K562 (cell line): ENCODE results near the gene MFSD2B. TPM values are rescaled to one million over a fixed set of nuclear protein-coding genes. Genes with fewer than 3 reads are reported as not detected.
A peak's percentile ranks its signal among the peaks of the same experiment; 100 is the strongest.

Experiments used
- EP400 ChIP-seq: fragments of 450-650 bp; IDR thresholded peaks from 2 replicates; pipeline ENCODE4 v1.6.1; 2017; ENCODE audit warnings: antibody characterized with exemption, mild to moderate bottlenecking, moderate library complexity
- ETV5 ChIP-seq: sonication (generic); formaldehyde crosslinking; IDR thresholded peaks from 2 replicates; pipeline ENCODE4 v1.4.0; 2020; ENCODE audit warnings: low read depth, mild to moderate bottlenecking, missing genetic modification reagents
- FOXA3 ChIP-seq, 2 experiments: fragments of 450-650 bp in 1 of 2; sonication (generic) in 1 of 2; formaldehyde crosslinking; IDR thresholded peaks in 1 of 2; conservative IDR thresholded peaks in 1 of 2; 2 replicates each; pipeline versions ENCODE4 v1.4.0 to v1.8.0; 2020 to 2022; ENCODE audit warnings: mild to moderate bottlenecking in 2 of 2, missing genetic modification reagents in 1 of 2
- MNT ChIP-seq, 2 experiments: fragments of 450-650 bp; conservative IDR thresholded peaks; 2 replicates each; pipeline ENCODE4 v1.6.1; 2017; ENCODE audit warnings: mild to moderate bottlenecking in 2 of 2, moderate library complexity in 2 of 2
- MXI1 ChIP-seq: IDR thresholded peaks from 2 replicates; pipeline ENCODE4 v1.6.1; 2011; ENCODE audit warnings: low read depth, mild to moderate bottlenecking, improper control_type of control experiment, low read length
- WHSC1 ChIP-seq: IDR thresholded peaks from one replicate; pipeline ENCODE4 v1.6.1; 2012; ENCODE audit warnings: low read length, control low read depth, inconsistent platforms
- ZBTB49 ChIP-seq: sonication (generic); formaldehyde crosslinking; IDR thresholded peaks from 2 replicates; pipeline ENCODE4 v1.8.0; 2022; ENCODE audit warnings: missing genetic modification reagents, mild to moderate bottlenecking, borderline replicate concordance
- polyA plus RNA-seq, 8 experiments: library from polyadenylated mRNA; depleted of rRNA in 4 of 8; stranded (reverse) in 5 of 8; unstranded in 3 of 8; fragments of >200 nt; fragmentation: Nextera tagmentation in 2 of 8; fragmentation: Illumina TruSeq in 1 of 8; extraction: Ambion mirVana in 2 of 8; extraction: Trizol in 1 of 8; gene quantifications; 2 replicates each; pipeline versions ENCODE4 v1.2.1 to v1.2.3, GENCODE V29; 2011 to 2014; ENCODE audit warnings: inconsistent platforms in 1 of 8, missing spikeins in 1 of 8
- total RNA-seq, 7 experiments: library from RNA; depleted of rRNA in 6 of 7; stranded (reverse); fragments of >200 nt in 6 of 7; fragmentation: Illumina TruSeq in 2 of 7; extraction: Trizol in 2 of 7; gene quantifications; 2 replicates each; pipeline versions ENCODE4 v1.2.1 to v1.2.3, GENCODE V29; 2011 to 2021; ENCODE audit warnings: low replicate concordance in 1 of 7
- TF ChIP-seq, protein P1 (sequence below): sonication (generic); formaldehyde crosslinking; IDR thresholded peaks from 2 replicates; pipeline ENCODE4 v1.8.1; 2022; ENCODE audit warnings: missing genetic modification reagents
- TF ChIP-seq, protein P2 (sequence below), 3 experiments: fragments of 200-800 bp in 1 of 3; fragments of 250-450 bp in 1 of 3; fragments of 450-650 bp in 1 of 3; sonication (Bioruptor Pico) in 1 of 3; sonication (Bioruptor generic) in 1 of 3; formaldehyde crosslinking in 1 of 3; IDR thresholded peaks; 2 replicates each; pipeline versions ENCODE4 v1.6.1 to v1.8.0; 2016 to 2022; ENCODE audit warnings: mild to moderate bottlenecking in 2 of 3, missing genetic modification characterization in 2 of 3, missing compliant biosample characterization in 1 of 3, moderate library complexity in 1 of 3
- TF ChIP-seq, protein P3 (sequence below): fragments of 250-450 bp; sonication (Bioruptor Pico); IDR thresholded peaks from 2 replicates; pipeline ENCODE4 v1.8.0; 2022; ENCODE audit warnings: moderate library complexity, mild to moderate bottlenecking, inconsistent platforms
- TF ChIP-seq, protein P4 (sequence below): fragments of 450-650 bp; IDR thresholded peaks from 2 replicates; pipeline ENCODE4 v1.6.1; 2016
- TF ChIP-seq, protein P5 (sequence below), 2 experiments: IDR thresholded peaks in 1 of 2; conservative IDR thresholded peaks in 1 of 2; 2 replicates each; pipeline ENCODE4 v1.6.1; 2016; ENCODE audit warnings: low read depth in 2 of 2, mild to moderate bottlenecking in 1 of 2, missing compliant biosample characterization in 1 of 2, missing genetic modification characterization in 1 of 2, moderate library complexity in 1 of 2

Gene MFSD2B
- total and polyA plus RNA-seq, 9 of the 15 experiments (the other 6 are each of a cell fraction or from before 2014, with no cell fraction given): 2.6 to 10.9 (median 6.8) TPM

DNA sequence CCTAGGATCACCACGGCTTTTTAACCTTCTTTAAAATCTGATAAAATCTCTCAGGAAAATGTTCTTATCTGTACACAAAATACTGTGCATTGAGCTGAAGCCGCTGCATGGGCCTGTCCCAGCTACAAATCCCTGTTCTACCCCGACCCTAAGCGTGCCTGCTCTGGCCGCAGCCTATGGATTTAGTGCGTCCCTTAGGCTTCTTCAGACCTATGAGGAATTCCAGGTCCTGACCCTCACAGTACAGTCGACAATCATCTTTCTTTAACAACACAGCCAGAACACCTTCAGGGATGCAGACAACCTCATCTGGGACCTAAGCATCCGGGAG lies 37.8 kb downstream of the MFSD2B start (continued):
- TF ChIP-seq, protein P1, sequence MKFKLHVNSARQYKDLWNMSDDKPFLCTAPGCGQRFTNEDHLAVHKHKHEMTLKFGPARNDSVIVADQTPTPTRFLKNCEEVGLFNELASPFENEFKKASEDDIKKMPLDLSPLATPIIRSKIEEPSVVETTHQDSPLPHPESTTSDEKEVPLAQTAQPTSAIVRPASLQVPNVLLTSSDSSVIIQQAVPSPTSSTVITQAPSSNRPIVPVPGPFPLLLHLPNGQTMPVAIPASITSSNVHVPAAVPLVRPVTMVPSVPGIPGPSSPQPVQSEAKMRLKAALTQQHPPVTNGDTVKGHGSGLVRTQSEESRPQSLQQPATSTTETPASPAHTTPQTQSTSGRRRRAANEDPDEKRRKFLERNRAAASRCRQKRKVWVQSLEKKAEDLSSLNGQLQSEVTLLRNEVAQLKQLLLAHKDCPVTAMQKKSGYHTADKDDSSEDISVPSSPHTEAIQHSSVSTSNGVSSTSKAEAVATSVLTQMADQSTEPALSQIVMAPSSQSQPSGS: no peak
- TF ChIP-seq MXI1 (no peak), ZBTB49 (CRISPR knock-in tag) (0 out of 2 replicates have a peak, but pooled peaks have one; percentile 14), WHSC1 (no peak), MNT (conservative IDR thresholded peaks at IDR 0.05) (0 out of 4 replicates have a peak, but pooled peaks of 1 of the 2 experiments have one; percentile 2), FOXA3 (CRISPR knock-in tag; conservative IDR thresholded peaks at IDR 0.05 in 1 of 2, IDR thresholded peaks at IDR 0.05 in 1 of 2) (no peak), ETV5 (no peak), EP400 (peak; percentile 1)
- TF ChIP-seq, protein P2, sequence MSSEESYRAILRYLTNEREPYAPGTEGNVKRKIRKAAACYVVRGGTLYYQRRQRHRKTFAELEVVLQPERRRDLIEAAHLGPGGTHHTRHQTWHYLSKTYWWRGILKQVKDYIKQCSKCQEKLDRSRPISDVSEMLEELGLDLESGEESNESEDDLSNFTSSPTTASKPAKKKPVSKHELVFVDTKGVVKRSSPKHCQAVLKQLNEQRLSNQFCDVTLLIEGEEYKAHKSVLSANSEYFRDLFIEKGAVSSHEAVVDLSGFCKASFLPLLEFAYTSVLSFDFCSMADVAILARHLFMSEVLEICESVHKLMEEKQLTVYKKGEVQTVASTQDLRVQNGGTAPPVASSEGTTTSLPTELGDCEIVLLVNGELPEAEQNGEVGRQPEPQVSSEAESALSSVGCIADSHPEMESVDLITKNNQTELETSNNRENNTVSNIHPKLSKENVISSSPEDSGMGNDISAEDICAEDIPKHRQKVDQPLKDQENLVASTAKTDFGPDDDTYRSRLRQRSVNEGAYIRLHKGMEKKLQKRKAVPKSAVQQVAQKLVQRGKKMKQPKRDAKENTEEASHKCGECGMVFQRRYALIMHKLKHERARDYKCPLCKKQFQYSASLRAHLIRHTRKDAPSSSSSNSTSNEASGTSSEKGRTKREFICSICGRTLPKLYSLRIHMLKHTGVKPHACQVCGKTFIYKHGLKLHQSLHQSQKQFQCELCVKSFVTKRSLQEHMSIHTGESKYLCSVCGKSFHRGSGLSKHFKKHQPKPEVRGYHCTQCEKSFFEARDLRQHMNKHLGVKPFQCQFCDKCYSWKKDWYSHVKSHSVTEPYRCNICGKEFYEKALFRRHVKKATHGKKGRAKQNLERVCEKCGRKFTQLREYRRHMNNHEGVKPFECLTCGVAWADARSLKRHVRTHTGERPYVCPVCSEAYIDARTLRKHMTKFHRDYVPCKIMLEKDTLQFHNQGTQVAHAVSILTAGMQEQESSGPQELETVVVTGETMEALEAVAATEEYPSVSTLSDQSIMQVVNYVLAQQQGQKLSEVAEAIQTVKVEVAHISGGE (CRISPR knock-in tag; IDR thresholded peaks at IDR 0.05): 0 out of 6 replicates have a peak, but pooled peaks of 1 of the 3 experiments have one; percentile 5
- TF ChIP-seq, protein P3, sequence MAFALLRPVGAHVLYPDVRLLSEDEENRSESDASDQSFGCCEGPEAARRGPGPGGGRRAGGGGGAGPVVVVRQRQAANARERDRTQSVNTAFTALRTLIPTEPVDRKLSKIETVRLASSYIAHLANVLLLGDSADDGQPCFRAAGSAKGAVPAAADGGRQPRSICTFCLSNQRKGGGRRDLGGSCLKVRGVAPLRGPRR (CRISPR knock-in tag): 0 out of 2 replicates have a peak, but pooled peaks have one; percentile 15
- TF ChIP-seq, protein P4, sequence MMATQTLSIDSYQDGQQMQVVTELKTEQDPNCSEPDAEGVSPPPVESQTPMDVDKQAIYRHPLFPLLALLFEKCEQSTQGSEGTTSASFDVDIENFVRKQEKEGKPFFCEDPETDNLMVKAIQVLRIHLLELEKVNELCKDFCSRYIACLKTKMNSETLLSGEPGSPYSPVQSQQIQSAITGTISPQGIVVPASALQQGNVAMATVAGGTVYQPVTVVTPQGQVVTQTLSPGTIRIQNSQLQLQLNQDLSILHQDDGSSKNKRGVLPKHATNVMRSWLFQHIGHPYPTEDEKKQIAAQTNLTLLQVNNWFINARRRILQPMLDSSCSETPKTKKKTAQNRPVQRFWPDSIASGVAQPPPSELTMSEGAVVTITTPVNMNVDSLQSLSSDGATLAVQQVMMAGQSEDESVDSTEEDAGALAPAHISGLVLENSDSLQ: no peak
- TF ChIP-seq, protein P5, sequence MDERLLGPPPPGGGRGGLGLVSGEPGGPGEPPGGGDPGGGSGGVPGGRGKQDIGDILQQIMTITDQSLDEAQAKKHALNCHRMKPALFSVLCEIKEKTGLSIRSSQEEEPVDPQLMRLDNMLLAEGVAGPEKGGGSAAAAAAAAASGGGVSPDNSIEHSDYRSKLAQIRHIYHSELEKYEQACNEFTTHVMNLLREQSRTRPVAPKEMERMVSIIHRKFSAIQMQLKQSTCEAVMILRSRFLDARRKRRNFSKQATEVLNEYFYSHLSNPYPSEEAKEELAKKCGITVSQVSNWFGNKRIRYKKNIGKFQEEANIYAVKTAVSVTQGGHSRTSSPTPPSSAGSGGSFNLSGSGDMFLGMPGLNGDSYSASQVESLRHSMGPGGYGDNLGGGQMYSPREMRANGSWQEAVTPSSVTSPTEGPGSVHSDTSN (CRISPR knock-in tag; IDR thresholded peaks at IDR 0.05; ENCODE audit: low read depth): no peak
- TF ChIP-seq, protein P5 (tag; conservative IDR thresholded peaks at IDR 0.05; ENCODE audit: low read depth): no peak
